ENCODE results near the gene PADI1.

PADI1 gene

DNA sequence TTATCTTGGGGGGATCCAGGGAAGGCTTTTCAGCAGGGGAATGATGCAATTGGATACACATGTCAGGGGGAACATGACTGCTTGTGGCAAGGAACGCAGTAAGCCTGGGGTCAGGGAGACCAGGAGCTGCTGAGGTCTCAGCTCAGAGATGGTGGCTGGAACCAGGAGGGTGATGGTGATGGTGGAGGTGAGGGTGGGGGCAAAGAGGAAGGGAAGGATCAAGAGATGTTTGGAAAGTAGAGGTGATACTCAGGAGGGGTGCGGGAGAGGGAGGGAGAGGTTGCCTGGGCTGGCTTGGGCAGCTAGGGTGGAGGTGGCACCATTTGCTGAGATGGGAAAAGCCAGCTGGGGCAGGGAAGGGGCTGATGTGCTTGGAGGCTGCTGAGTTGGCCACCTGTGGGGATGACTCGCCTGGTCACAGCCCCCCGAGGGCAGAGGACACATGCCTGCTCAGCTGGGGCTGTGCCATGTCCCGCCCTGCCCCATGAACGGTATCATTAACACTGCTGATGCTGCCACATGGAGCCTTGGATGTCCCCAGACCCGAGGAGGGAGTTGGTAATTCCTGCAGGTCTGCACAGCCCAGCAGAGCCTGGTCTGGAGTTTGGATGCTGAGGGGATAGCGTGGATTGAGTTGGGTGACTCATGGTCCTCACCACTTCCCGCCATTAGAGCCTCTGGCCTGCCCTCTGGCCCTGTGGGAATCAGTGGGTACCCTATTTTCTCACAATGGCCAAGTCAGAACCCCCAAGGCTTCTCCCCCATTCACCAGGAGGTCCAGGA is 6.3 kb upstream of the PADI1 start:
- DNase-seq = no peak

DNA sequence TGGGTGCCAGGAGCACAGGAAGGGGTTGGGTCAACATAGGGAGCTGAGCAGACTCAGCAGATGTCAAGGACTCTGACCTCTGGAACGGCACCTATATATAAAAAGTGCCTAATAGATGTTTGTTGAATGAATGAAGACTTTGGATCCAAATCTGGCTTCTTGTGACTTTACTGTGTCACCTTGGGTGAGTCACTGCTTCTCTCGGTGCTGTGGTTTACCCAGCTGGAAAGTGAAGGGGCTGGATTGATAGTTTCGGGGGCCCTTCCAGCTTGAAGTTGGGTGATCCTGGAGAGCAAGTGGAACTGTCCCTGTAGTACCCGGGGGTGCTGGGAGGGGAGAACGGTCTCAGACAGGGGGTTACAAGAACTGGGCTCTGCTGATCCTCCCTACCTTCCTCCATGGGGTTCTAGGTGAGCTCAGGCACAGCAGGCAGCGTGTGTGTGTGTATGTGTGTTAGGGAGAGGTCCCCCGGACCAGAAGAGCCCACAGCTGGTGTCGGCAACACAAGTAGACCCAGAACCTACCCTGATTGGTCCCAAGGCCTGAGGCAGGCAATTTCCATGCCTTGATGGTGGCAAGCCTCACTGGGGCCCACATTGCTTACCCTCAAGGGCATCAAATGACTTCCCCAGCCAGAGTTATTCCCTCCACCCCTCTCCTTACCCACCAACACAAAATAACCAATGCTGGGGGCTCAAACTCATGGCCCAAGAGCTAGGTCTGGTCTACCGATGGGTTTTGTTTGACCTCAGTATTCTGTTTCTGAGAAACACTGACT is 5.5 kb upstream of the PADI1 start:
- DNase-seq = no peak

DNA sequence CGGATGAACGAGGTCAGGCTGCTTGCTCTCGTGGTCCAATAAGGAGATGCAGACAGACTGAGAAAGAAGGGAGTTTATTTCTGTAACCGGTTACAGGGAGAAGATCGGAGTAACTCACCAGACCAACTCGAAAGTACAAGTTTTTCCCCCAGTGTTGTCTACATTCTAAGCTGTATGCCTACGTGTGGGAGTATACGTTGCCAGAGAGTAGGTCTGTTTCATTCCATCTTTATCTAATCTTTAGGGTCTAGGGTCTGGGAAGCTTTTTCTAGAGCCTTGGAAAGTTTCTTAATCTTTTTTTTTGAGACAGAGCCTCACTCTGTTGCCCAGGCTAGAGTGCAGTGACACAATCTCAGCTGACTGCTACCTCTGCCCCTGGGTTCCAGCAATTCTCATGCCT is 4.7 kb upstream of the PADI1 start:
- no peak for DNase-seq

DNA sequence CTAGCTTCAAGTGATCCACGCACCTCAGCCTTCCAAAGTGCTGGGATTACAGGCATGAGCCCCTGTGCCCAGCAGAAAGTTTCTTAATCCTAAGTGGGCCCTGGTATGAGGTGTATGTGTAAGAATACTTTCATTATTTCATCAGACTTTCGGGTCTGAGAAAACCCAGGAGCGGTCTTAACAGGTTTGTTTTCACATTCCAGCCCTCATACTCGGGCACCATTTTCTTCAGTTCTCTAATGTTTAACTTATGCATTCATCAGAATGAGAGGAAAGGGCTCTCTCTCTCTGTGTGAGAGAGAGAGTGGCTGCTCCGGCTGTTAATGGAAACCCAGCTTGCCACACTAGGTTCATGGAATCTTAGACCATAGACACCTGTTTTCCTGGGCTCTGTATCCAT is 4.2 kb upstream of the PADI1 start:
- DNase-seq = no peak

DNA sequence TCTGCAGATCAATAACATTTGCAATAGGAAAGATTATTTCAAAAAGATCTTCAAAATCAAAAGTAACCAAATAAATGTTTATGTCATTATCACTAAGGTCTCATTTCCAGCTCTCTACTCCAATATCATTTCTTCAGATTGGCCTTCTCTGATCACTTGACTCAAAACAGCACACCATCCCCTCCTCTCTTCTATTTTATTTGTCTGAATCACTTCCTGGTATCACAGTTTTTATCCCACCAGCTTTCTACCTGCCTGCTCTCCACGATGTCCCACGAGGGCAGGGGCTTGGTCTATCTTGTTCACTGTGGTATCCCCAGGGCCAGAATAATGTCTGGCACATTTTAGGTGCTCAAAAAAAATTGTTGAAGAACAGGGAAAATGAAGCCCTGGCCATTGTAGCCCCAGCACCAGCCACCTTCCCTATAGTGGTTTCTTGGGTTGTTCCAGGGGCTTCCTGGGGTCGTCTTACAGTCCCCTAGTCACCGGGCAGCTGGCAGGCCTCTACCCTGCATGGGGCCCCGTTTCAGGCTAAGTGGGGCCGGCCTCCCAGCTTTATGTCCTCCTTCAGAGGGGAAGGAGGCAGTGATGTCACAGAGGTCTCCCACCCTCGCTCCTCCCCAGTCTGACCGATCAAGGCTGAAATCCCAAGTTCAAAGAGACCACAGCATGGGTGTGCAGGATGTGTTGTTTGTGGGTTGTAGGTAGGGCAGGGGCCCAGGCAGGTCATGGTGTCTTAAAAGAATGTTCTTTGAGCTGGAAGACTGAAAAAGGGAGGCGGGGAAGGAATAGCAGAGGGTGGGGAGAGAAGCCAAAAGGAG is 3.5 kb upstream of the PADI1 start:
- DNase-seq = no peak

DNA sequence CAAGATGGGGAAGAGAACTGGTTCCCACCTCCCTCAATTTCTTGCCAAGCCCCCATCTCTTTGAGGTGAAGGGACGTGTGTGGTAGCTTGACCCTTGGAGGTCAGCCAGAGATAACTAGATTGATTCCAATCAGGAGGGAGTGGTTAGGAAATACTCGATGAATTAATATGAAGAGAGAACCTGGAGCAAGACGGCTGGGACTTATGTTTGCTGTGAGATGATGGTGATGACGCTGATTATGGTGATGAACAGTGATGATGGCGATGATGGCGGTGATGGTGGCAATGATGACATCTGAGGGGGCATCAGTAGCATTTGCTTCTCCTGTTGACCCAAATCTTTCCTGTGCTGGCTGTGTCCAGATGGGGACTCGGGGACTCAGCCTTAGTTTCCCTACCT is 724 bp downstream of the PADI1 start:
- no peak for DNase-seq

DNA sequence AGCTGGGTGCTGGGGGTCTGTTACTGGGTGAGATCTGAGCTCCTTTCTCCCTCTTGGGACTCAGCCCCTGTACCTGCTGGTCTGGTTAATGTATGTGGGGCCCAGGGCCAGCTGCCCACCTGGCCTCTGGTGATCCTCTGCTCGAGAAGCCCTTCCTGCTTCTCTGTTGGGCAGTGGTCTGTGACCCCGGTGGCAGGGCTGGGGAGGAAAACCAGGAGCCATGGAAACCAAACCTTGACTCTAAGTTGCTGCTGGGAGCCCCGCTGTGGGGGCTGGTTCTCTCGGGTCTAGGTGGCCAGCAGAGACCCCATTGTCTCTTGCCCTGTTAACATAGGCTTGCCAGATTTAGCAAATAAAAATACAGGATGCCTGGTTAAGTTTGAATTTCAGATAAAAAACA is 1.3 kb downstream of the PADI1 start:
- DNase-seq = no peak

DNA sequence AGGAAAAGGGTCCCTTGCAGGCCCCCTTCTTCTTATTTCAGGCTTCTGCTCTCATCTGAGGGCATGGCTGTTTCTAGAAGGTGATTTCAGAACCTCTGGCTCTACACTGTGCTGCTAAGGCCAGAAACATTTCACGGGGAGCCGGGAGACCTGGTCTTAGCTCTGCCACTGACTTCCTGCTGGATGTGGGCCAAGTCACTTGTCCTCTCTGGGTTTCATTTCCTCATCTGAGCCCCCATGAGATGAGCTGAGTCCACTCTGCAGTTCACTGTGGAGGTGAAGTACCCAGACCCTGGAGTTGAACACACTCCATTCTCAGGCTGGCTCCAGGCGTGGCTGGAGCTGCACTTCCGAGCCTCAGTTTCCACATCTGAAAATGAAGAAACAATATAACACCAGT is 2.1 kb downstream of the PADI1 start:
- no peak for DNase-seq

DNA sequence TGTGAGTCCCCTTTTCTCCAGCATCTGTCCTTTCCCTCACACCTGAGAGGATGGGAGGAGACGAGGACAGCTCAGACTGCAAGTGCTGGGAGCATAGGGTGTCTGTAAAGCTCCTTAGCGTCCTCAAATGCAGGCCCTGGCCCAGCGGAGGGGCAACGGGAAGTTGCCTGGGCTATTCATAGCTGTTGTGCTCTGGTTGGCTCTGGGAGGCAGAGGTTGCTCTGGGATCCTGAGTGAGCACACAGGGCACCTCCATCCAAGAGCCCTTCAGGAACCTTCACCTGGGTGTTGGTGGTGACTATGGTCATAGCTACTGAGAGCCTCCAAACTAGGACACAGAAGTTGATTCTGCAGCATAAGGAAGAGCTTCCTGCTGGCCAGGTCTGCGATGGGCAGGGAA is 2.6 kb downstream of the PADI1 start:
- no peak for DNase-seq

DNA sequence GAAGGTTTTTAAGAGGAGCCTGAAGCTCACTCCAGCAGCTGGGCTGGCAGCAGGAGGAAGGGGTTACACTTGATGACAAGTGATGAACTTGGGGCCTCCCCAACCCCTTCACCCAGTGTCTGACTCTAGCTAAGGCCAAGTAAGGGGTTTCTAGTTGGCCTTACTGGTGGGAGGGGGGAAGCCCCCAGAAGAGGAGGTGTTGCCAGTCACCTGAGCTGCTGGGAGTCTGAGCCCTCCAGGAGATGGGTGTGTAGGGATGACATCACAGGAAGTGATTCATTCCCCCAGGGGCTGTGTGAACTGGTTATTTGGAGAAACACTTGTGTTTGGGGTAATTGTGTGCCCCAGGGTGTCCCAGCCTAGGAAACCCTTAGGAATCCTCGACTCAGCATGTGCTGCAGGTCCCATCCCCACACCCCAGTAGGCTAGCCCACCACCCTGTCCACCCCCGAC is 3.1 kb downstream of the PADI1 start:
- DNase-seq = no peak

DNA sequence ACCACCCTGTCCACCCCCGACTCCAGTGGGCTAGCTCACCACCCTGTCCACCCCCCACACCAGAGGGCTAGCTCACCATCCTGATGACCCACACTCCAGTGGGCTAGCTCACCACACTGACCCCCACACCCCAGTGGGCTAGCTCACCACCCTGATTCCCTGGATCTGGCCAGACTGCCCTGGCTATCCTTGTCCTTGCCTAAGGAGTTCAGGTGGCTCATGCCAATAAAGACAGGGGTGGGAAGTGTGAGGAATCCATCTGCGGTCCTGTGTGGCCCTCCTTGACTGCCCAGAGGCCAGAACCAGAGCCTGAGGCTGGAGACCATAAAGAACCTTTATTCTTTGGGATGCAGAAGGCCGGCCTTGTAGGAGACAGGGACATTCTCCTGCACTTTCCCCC is 3.6 kb downstream of the PADI1 start:
- no peak for DNase-seq

DNA sequence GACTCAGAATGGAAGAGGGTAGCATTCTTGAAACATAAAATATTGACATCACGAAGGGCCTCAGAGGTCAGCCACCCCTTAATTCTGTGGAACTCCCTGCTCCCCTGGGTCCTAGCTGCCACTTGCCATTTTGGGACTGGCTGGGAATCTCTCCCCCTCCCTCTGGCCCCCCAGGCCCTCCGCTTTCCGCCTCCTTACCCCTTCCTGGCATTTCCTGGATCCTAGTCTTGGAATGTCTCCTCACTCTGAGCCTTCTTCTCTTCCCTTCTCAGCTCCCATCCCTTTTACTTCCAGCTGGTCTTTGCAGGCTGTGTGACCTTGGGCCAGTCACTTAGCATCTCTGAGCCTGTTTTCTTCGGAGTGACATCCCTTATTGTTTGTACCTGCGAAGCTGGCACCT is 4.5 kb downstream of the PADI1 start:
- no peak for DNase-seq

DNA sequence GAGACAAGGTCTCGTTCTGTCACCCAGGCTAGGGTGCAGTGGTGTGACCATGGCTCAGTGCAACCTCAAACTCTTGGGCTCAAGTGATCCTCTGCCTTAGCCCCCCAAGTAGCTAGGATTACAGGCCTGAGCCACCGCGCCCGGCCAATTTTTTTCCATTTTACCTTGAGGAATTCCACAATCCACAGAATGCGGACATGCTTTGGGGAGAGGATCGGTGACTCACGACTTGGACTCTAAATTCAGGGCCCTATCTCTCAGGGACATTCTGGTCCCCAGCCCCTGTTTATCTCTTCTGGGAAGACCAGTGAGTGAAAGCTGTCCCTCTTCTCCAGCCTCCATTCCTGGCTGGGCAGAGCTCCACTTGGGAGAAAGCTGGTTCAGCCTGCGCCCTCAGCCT is 5.2 kb downstream of the PADI1 start:
- DNase-seq = no peak

DNA sequence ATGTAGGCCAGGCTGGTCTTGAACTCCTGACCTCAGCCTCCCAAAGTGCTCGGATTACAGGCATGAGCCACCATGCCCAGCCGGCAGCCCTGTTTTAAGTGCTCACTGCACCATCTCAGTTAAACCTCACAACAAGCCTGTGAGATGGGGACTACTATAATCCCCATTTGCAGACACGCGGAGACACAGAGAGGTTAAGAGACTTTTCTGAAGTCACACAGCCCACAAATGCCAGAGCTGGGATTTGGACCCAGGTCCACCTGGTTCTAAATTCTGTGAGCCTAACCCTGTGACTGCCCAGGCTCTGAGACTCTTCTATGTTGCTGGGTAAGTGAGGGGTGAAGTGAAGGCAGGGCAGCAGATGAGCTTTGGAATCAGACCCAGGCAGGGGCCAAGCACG is 6.4 kb downstream of the PADI1 start:
- no peak for DNase-seq

DNA sequence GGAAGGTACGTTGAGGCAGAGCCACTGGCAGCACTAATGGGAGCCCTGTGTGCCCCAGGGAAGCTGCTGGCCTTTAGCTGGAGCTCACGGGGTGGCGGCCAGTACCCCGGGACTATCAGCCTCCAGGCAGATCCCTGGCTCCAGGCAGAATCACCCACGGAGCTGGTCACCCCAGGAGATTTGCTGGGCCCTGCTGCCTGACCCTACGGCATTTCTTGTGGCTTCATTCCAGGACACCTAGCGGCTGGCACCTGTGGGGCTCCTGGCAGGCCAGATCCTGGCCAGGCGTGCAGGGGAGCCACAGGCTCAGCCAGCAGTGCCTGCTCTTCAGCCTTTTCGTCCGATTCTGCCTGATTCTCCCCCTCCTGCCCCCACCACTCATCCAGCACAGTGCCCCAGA is 7.1 kb downstream of the PADI1 start:
- DNase-seq = no peak

DNA sequence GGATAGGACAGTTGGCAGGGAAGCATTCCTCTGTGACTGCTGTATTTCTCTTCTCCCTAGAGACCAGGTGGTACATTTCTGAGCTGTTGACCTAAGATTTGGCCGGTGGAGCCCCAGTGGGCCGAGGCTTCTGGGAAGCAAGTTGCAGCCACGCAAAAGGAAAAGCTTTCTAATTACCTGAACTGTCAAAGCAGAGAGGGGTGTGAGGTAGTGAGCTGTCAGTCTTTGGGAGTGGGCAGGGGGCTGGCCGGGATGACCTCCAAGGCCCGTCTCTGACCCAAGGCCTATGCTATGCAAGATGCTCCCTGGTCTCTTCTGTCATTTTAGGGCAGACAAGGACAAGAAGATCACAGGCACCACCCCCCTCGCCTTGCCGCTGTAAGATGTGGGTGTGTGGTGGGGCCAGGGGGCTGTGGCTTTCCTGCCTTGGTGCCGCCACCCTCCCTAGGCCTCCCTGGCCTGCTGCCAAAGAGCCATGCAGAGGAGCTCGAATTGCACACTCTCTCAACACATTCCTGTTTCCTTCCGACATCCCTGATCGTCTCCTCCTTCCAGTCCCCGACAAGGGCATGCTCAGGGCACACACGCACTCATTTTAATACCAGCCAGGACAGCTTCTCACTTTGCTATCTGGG is 7.7 kb downstream of the PADI1 start:
- DNase-seq = peak in 2 of 4 experiments; percentile 7 to 23

DNA sequence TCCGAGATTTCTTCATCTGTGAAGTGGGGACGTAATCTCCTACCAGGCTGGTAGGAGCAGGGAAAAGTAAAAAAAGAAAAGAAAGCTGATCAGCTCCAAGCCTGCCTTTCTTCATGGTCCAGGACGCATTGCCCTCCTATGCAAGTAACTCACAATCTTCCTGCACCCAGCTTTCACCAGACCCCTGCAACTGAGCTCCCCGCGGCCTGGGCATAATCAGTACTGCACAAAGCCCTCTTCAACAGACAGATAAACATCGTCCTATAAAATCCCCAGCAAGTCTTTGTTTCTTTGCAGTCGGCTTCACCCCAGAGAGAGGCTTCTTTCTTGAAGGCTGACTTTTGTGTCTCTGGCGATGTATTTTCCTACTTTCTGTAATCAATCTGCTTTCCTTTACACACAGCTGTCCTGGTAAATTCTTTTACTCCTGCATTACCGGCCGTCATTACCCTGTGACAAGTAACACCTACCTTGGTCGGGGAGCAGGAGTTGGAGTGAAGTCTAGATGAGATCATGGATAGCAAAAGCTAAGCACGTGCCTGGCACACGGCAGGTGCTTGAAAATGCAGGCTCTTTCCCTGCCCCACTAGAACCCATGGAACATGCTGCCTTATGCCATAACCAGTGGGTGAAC is 8.3 kb downstream of the PADI1 start:
- DNase-seq = no peak

DNA sequence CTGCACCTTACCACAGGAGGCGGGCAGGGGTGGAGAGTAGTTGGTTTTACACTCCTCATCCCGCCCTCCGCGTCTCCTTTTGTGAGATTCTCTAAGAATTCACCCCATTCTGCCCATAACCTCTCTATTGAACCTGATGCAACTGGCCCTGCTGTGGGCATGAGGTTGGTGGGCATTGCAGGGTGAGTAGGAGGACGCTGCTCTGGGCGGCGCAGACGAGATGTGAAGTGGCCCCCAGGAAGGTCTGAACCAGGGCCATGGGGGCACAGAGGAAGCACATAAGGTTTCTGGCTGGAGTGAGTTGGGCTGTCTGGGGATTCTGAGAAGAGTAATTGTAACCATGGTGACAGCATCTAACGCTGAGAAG is 8.8 kb downstream of the PADI1 start:
- DNase-seq = no peak

DNA sequence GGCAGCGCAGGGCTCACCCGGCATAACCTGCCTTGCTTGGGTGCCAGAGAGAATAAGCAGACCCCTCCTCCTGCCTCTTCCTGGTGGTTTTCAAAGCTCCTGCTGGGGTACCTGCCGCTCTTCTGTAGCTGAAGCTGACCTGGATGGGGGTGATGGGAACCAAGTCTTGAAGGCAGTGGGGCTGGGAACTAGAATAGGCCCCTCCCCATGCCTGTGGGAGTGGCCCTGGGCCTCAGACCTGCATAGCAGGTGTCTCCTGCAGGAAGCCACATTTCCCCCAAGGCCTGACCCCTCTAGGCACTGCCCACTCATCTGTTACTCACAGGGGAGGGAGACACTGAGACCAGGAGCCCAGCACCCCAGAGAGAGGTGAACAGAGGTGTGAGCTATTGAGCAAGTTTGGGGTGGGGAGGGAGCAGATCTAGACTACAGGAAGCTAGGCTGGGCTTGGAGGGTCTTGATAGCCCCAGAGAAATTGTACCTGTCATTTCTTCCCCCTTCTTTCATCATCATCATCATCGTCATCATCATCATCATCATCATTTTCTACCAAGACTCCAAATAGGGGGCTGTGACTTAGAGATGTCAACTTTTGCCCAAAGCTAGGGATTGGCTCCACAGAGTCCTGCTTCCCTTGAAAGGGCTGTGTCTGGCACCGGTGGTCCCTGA is 10.1 kb downstream of the PADI1 start:
- DNase-seq = no peak

DNA sequence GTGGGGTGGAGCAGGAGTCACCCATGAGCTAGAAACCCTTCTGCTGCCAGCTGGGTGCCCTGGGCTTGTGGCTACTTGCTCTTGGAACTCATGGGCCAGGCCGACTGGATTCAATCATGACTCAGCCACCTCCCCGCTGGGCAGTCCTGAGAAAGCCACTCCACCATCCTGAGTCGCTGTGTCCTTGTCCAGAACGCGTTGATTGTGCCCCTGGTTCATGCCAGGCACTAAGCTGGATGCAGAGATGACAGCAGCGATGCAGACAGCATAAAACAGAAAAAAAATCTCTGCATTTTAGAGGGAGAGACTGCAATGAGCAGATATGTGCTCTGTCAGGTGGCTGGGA is 10.6 kb downstream of the PADI1 start:
- no peak for DNase-seq

DNA sequence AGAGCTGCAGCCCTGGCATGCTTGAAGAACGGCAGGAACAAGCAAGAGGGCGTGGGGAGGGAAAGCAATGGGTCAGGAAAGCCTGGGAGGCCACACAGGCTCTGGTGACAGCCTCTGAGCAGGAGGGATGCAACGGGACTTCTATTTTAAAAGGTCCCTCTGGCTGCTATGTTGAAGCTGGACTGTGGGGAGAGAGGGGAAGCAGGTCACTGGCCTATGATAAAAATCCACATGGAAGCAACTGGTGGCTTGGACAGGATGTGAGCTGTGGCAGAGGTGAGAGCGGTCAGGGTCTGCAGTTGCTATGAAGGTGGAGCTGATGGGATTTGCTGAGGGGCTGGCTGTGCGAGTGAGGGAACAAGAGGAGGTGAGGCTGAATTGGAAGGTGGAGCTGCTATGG is 11.2 kb downstream of the PADI1 start:
- no peak for DNase-seq

DNA sequence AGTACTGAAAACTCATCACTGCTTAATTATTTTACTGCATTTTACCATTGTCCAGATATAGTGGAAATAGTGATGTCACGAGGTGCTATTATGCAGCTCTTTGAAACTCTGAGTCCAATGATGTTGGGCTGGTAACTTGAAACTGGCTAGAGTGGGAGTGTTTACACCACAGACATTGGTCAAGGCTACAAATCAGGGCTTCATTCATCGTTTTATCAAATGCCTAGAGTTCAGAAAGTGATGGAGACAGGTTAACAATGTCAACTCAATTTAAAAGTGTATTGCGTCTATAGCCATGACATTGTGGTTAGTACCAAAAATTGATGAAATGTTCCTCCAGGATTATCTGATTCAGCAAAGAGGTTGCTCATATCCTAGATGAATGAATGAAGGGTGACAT is 12.7 kb downstream of the PADI1 start:
- DNase-seq = no peak

Data from activated CD4-positive, CD25-positive, alpha-beta regulatory T cell (primary cell).